ENCODE measurements around the gene EP300. TPM values are rescaled to one million over a fixed set of nuclear protein-coding genes. Genes with fewer than 3 reads are reported as not detected.

The EP300 gene
- total RNA-seq, 4 donors from 2014 or later, result 28.0 to 76.5 (median 56.7) TPM

- WGBS, 2 donors, result 91 to 99% methylated on average over 6 of the region's 6 CpGs
- DNase-seq, result no peak
- H3K9me3 ChIP-seq, result no peaks in the 10 kb centered on the region
Observed at GRCh38 chr22:41193829-41194228, 101.4 kb downstream of the EP300 start.

GRCh38 chr22:41197038-41197972 lies 104.9 kb downstream of the EP300 start:
- no peak for DNase-seq
- WGBS, 2 donors, result 1% methylated on average over 30 of the region's 91 CpGs; no CpG with 5 or more reads in 1 of the 2 donors
- H3K4me3 ChIP-seq, result peak overlapping the region; percentile 62 to 87 (median 76)
- no peaks in the 10 kb centered on the region for H3K9me3 ChIP-seq
- no peaks in the 10 kb centered on the region for H3K27me3 ChIP-seq
- peak in 1 of 4 donors; percentile 38 for TF ChIP-seq POLR2A (IDR thresholded peaks at IDR 0.05)
- TF ChIP-seq CTCF (IDR thresholded peaks at IDR 0.05), result peak in 1 of 6 experiments; percentile 30
- H3K27ac ChIP-seq, result peak overlapping the region; percentile 69 to 86 (median 78)
- H3K4me1 ChIP-seq, result peaks cover 15 to 40% (median 18%) of the 10 kb centered on the region in 3 donors
- intact Hi-C loops (cut with DNase I), result no loop called here
- H3K36me3 ChIP-seq, result no peaks in the 10 kb centered on the region

More at GRCh38 chr22:41193829-41194228, 101.4 kb downstream of the EP300 start:
- H3K27ac ChIP-seq, result no peak overlapping the region
- no peak for TF ChIP-seq CTCF (IDR thresholded peaks at IDR 0.05)
- no peak for TF ChIP-seq POLR2A (IDR thresholded peaks at IDR 0.05)
- intact Hi-C loops (cut with DNase I), result no loop called here
- H3K27me3 ChIP-seq, result no peaks in the 10 kb centered on the region
- peaks cover 15 to 31% (median 18%) of the 10 kb centered on the region in 3 donors for H3K4me1 ChIP-seq
- H3K36me3 ChIP-seq, result no peaks in the 10 kb centered on the region
- no peak overlapping the region for H3K4me3 ChIP-seq

- H3K27ac ChIP-seq, result peak overlapping the region; percentile 69 to 86 (median 78)
- intact Hi-C loops (cut with DNase I), result no loop called here
- H3K36me3 ChIP-seq, result no peaks in the 10 kb centered on the region
- H3K4me1 ChIP-seq, result peaks cover 15 to 40% (median 18%) of the 10 kb centered on the region in 3 donors
- peak overlapping the region; percentile 62 to 87 (median 76) for H3K4me3 ChIP-seq
- no peaks in the 10 kb centered on the region for H3K27me3 ChIP-seq
- DNase-seq, result no peak
- WGBS, 2 donors, result 1 to 3% methylated on average over 6 to 8 of the region's 9 CpGs
- H3K9me3 ChIP-seq, result no peaks in the 10 kb centered on the region
- TF ChIP-seq POLR2A (IDR thresholded peaks at IDR 0.05) (no peak), CTCF (IDR thresholded peaks at IDR 0.05) (peak in 1 of 6 experiments; percentile 22)
Observed at GRCh38 chr22:41198027-41198580, 105.7 kb downstream of the EP300 start.

- no peak overlapping the region for H3K27ac ChIP-seq
- WGBS, 2 donors, result 45 to 58% methylated on average over 10 of the region's 10 CpGs
- peaks cover 20 to 46% (median 22%) of the 10 kb centered on the region in 3 donors for H3K4me1 ChIP-seq
- no peak for DNase-seq
- no peaks in the 10 kb centered on the region for H3K27me3 ChIP-seq
- TF ChIP-seq POLR2A (IDR thresholded peaks at IDR 0.05), result no peak
- no peak for TF ChIP-seq CTCF (IDR thresholded peaks at IDR 0.05)
- intact Hi-C loops (cut with DNase I), result no loop called here
- H3K9me3 ChIP-seq, result no peaks in the 10 kb centered on the region
- H3K36me3 ChIP-seq, result no peaks in the 10 kb centered on the region
- no peak overlapping the region for H3K4me3 ChIP-seq
Observed at GRCh38 chr22:41201141-41201540, 108.7 kb downstream of the EP300 start.

GRCh38 chr22:41203118-41203517 lies 110.7 kb downstream of the EP300 start:
- intact Hi-C loops (cut with DNase I), result no loop called here
- H3K9me3 ChIP-seq, result no peaks in the 10 kb centered on the region
- H3K36me3 ChIP-seq, result peaks cover 0 to 8% (median 0%) of the 10 kb centered on the region in 3 donors
- no peak overlapping the region for H3K27ac ChIP-seq
- peaks cover 12 to 37% (median 12%) of the 10 kb centered on the region in 3 donors for H3K4me1 ChIP-seq
- 77 to 89% methylated on average over 2 of the region's 2 CpGs for WGBS, 2 donors
- H3K27me3 ChIP-seq, result no peaks in the 10 kb centered on the region
- H3K4me3 ChIP-seq, result no peak overlapping the region
- TF ChIP-seq POLR2A (IDR thresholded peaks at IDR 0.05), result no peak
- TF ChIP-seq CTCF (IDR thresholded peaks at IDR 0.05), result no peak
- no peak for DNase-seq
